ENCODE results near the gene NACC1.
"Not testable (repeated sequence)": the region's sequence is repeated elsewhere in the genome, so short reads cannot be mapped to it uniquely, and the experiment has no call there.

NACC1 gene

DNA sequence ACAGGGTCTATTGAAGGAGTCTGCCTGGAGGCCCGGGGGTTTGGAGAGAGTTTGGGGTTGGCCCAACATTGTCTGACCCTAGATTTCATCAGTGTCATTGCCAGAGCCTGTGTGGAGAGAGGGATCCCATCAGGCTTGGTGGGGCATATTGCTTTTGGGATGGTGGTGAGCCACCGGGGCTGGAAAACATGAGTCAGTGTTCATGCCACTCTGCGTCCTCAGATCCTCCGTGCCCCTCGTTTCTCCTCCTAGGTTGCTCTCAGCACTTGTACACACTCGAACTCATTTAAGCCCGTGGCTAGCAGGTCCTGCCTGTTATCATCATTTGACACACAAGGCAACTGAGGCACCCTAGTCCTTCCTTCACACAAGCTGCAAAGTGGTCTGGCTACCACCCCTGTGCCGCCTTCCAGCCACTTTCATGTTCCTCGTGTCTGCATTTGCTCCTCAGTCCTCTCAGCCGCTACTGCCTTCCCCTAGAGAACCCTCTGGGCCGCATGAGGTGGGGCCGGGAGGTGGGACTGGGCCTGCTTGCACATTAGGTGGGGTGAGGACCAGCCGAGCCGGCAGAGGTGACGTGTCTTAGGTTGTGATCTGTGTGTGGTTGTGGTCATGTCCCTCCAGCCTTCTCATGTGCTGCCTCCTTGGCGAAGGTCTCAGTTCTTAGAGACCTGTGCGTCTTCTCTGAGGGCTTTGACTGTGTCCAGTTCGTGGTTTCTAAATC, 3.6 kb downstream of the NACC1 start:
- no peak for DNase-seq

DNA sequence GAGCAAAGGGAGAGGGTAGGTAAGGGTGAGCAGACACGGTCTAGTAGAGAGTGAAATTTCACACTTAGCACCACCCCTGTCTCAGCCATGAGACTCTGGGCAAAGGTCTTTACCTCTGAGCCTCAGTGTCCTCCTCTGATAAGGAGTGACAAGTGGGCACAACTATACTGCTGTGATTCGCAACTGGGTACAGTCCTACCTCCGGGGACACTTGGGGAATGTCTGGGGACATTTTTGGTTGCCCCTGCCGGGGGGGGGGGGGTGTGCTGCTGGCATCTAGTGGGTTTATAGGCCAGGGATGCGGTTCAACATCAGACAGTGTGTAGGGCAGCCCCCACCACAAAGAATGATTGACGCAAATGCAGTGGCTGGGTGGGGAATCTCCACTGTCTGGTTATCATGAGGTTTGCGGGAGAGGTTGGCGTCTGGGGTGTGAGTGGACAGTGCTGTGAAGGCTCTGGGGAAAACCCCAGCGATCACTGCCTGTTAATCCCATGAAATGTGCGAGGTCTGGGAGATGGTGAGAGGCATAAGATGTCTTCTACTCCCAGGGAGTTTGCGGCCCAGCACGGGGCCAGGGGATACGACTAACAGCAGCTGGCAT, 4.3 kb downstream of the NACC1 start:
- DNase-seq = no peak

DNA sequence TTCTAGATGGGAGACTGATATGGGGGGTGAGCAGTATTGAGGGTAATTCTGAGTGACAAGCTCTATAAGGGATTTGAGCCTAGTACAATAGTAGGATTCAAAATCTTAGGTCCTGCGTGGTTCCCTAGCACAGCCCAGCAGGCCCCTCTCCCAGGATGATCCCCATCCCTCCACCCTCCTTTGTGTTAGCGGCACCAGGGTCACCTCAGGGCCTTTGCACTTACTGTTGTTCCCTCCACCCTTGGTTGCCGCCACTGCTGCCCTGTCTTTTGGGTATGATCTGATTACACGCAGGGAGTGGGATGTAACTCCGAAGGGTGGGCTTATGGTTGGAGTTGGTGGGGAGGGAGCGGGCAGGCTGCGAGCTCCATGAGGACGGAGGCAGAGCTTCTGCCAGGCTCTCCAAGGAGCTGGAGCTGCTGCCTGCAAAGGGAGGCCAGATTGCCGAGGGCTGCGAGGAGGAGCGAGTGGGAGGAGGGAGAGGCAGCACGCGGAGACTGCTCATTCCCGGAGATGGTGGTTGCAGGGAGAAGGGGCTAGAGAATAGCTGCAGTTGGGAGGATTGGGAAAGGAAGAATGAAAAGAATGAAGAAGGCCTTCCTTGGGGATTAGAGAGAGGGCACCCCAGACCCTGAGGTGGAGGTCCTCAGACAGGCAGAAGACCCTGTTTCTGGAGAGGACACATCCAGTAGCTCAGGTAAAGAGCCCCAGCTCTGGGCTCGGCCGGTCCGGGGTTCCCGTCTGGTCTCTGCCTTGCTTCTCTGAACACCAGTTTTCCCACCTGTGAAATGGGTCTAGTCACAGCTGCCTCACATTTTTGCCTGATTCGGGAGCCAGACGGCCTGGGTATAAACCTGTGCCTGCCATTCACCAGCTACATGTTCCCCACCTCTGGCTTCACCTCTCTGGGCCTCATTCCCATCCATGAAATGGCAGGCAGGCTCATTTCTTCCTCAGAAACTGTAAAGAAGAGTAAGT, 5.2 kb downstream of the NACC1 start:
- DNase-seq = no peak

GRCh38 chr19:13127051-13127450, 9.0 kb downstream of the NACC1 start:
- DNase-seq = no peak

- DNase-seq = no peak
Observed at GRCh38 chr19:13127811-13128575, 9.9 kb downstream of the NACC1 start.

DNA sequence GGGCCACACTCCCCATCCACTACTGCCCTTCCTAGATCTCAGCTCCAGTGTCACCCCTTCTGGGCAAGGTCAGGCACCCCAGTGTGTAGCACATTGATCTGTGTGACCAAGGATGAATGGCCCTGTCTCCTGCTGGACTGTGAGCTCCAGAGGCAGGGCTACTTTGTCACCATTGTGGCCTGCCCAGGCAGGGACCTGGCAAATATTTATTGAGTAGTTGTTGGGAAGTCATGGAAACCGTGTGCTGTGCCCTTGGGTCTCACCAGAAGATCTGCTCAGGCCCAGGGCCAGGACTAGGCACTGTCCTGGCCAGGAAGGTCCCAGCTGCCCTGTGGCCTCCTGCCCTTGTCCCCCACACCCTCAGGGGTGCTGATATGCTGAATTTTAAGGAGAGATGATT, 10.5 kb downstream of the NACC1 start:
- DNase-seq = no peak

- no peak for DNase-seq
Observed at GRCh38 chr19:13129384-13129783, 11.3 kb downstream of the NACC1 start.

GRCh38 chr19:13130886-13131490, 12.9 kb downstream of the NACC1 start:
- no peak for DNase-seq

DNA sequence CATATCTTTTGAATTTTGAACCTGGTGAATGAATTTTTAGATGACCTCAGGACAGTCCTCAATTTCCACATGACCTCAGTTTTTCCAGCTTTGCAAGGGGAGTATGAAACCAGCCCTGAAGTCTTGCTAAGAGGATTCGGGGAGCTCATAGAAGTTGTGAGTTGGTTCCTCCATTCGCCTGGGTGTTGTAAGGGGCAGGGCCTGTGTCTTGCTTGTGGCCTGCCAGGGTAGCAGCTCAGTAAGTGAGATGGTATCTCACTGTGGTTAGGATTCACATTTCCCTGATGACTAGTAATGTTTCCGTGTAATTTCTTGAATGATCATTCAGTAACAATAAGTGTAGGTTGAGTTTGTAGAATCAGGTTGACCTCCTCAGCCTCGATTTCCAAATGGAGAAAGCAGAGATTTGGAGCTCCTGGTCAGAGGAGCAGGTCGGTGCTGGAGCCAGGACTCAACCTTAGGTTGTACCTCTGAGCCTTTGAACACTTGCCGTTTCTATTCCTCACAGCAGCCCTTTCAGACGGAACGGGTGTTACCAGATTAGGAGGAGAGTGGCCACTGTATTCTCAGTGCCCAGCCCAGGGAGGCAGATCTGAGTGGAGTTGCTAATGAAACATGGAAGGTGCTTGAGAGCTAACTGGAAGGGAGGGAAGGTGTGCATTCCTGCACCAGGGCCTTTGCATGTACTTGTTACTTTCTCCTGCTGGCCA, 14.6 kb downstream of the NACC1 start:
- peak; percentile 69 for DNase-seq

DNA sequence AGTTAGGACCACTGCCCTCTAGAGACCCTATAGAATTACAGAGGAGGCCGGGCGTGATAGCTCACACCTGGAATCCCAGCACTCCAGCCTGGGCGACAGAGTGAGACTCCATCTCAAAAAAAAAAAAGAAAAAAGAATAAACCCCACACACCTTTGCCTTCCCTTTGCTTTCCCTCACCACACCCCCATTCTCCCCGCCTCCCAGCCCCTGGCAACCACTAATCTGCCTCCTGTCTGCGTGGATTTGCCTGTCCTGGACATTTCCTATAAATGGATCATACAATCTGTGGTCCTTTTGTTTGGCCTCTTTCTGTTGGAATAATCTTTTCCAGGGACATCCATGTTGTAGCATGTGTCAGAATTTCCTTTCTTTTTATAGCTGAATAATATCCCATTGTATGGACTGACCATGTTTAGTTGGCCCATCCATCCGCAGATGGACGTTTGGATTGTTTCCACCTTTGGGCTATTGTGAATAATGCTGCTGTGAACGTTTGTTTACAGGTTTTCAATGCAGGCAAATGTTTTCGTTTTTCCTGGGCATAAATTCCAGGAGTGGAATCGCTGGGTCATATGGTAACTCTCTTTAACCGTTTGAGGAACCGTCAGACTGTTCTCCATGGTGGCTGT, 15.3 kb downstream of the NACC1 start:
- no peak for DNase-seq

- DNase-seq = no peak
Observed at GRCh38 chr19:13134626-13135025, 16.6 kb downstream of the NACC1 start.

DNA sequence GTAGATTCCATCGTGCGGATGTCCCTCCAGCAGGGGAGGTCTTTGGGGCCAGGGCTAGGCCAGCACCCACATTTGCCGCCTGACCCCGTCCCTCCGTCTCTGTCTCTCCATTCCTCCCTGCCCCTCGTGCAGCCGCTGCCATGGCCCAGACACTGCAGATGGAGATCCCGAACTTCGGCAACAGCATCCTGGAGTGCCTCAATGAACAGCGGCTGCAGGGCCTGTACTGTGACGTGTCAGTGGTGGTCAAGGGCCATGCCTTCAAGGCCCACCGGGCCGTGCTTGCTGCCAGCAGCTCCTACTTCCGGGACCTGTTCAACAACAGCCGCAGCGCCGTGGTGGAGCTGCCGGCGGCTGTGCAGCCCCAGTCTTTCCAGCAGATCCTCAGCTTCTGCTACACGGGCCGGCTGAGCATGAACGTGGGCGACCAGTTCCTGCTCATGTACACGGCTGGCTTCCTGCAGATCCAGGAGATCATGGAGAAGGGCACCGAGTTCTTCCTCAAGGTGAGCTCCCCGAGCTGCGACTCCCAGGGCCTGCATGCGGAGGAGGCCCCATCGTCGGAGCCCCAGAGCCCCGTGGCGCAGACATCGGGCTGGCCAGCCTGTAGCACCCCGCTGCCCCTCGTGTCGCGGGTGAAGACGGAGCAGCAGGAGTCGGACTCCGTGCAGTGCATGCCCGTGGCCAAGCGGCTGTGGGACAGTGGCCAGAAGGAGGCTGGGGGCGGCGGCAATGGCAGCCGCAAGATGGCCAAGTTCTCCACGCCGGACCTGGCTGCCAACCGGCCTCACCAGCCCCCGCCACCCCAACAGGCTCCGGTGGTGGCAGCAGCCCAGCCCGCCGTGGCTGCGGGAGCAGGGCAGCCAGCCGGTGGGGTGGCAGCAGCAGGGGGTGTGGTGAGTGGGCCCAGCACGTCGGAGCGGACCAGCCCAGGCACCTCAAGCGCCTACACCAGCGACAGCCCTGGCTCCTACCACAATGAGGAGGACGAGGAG, 17.3 kb downstream of the NACC1 start:
- no peak for DNase-seq

GRCh38 chr19:13137290-13137794, 19.3 kb downstream of the NACC1 start:
- DNase-seq = no peak

- DNase-seq = no peak
Observed at GRCh38 chr19:13138171-13138915, 20.3 kb downstream of the NACC1 start.

DNA sequence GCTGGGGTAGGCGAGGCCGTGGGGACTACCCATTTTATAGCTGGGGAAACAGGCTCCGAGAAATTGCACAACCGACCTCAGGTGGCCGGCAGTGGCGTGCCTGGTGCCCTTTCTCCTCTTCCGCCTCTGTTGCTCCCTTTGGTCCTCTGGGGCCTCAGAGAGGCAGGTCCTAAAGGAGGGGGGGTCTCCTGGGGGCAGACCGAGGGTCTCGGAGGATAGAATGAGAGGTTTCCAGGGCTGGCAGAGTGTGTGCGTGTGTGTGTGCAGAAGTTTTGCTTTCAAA, 20.8 kb downstream of the NACC1 start:
- DNase-seq = no peak

DNA sequence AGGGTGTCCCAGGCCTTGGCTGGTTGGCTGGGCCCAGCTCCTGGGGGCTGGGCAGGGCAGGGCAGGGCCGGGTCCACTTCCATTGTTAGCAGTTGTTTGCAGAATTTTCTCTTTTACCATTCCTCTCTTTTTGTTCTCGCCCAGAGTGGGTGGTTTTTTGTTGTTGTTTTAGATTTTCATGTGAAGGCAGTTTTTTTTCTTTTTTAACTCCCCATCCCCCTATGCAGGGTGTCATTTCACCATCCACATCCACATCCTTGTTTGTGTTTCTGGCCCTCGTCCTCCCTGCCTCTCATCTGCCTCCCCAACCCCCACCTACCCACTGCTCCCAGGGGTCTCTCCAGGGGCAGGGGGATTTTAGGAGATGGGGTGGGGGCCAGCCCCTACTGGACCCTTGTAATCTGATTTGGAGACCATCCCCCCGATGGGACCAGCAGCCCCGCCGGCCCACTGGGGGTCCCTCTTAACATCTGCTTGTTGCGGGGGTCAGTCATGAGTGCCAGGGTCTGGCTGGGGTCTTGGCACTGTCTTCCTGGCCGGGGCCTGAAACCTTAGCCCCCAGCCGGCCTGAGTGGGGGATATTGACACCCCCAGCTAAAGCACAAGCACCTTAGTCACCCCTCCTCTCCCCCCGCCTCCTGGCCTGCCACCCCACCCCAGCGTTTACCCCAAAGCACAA, 21.7 kb downstream of the NACC1 start:
- DNase-seq = no peak

DNA sequence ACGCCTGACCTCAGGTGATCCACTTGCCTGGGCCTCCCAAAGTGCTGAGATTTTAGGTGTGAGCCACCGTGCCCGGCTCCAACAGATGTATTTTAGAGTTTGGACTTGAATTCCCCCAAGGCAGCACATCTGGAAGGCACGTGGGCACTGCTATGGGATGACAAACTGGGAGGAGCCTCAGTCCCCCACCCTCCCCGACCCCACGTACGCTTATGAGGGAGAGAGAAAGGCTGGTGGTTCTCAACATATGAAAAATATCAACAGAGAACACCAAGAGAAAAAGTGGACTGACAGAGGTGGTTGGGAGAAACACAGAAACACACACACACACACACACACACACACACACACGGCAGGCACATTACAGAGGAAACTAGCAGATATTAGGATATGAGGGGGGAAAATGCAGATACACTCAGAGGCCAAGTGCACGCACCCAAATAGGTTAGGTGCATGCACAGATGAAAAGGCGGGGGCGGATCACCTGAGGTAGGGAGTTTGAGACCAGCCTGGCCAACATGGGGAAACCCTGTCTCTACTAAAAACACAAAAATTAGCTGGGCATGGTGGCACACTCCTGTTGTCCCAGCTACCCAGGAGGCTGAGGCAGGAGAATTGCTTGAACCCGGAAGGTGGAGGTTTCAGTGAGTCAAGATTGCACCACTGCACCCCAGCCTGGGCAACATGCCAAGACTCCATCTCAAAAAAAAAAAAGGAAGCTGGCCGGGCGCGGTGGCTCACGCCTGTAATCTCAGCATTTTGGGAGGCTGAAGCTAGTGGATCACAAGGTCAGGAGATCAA, 28.9 kb downstream of the NACC1 start:
- DNase-seq = no peak

GRCh38 chr19:13149173-13149627, 31.1 kb downstream of the NACC1 start:
- not testable (repeated sequence) for DNase-seq

Measured in stimulated activated CD4-positive, alpha-beta T cell treated with anti-CD3 and anti-CD28 coated beads, Interleukin-2, amount 100 ng/mL, for 24 hours (primary cell).